ENCODE data around the gene RAB27A.

Gene RAB27A

DNA sequence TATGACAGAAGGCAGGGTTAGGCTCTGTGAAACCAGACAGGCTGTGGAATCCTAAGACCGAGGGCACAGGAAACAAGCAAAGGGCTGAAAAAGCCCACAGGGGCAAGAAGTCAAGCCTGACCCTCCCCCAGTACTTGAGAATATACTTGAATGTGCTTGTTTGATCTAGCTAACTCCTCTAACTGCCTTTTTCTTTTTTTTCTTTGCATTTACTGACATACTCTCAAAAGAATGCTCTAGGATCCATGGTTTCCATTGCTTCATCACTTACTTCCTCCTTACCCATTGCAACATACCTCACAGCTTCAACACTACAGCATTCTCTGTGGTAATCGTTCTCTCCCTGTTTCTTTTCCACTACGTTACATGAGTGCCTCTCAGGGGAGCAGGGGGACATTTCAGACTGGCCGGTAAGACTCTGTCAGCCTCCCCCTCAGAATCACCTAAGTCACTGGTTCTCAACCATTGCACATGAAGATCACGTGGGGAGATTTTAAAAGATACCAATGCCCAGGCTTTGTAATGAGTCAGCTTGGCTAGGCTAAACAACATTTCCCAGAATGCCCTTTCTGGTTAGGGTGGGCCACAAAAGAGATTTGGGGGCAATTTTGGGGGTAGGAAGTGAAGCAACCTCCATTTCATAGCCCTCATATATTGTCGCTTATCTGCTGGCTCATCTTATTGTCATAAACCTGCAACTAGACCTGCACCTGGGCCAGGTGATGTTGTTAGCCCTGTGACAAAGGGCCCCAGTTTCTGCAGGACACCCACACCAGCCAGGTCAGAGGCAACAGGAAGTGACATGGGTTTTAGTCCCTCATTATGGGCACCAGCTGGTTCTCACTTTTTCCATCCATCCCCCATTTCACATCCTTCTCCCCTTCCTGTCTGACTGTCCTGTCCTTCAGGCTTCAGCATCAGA, 68.3 kb downstream of the RAB27A start:
- peak; percentile 81 for DNase-seq

DNA sequence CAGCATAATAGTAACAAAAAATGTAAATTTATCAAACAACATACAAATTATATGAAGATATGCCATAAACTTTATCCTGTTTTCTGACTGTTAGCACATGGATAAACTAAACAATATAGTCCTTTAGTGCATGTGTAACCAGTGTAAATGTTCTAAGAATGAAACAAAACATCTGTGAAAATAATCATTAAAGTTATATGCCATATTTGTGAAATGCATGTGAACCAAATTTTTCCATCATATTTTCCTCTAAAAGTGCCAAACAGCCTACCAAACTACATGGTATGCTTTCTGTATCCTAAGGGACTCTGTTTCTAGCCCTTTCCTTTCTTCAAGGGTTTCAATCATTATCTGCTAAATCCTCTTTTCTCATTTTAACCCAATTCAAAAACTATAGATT, 69.0 kb downstream of the RAB27A start:
- no peak for DNase-seq

DNA sequence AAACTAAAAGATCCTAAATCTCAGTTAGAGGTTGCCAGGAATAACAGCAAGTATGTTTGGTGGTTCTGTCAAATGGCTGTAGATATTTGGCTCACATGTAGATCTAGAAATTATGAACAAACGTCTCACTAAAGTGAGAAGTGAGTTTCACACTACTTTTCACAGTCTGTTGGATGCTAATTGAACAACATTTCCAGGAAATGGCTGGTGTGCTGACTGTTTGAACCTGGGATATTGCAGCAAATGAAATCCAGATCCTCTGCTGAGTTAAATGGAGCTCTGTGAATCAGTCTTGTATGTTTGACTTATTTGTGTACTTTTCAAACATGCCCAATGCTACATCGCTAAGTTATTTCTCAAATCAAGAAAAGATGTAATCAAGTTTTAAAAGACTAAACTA, 71.6 kb downstream of the RAB27A start:
- DNase-seq: no peak

DNA sequence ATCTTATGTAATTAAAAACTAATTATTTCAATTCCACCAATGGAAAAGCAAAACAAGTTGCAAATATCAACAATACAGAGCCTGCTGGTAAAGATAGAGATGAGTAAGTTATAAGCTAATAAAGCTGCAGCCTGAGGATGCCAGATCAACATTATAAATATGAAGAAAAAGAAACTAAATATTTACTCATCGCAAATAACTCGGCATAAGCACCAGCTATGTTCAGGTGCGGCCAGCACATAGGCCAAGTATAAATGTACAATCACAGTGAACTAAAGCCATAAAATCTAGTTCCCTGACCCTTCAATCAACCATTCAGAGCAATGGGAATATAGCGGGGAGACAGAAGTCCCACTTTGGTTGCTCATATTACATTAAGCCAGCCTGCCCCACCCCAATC, 85.1 kb downstream of the RAB27A start:
- no peak for DNase-seq

DNA sequence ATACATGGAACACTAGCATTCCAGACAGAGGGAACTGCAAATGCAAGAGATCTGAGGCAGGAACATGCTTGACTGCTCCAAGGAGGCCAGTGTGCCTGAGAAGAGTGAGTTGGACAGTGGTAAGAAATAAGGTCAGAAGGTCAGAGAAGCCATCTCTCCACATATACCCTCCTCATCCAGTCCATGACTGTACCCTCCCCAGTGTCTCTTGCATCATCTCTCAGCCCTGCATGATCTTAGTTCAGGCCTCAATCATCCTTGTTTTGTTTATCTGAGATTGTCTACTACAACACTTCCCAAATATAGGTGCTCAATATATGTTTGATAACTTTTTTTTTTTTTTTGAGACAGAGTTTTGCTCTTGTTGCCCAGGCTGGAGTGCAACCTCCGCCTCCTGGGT, 87.4 kb downstream of the RAB27A start:
- DNase-seq: no peak

DNA sequence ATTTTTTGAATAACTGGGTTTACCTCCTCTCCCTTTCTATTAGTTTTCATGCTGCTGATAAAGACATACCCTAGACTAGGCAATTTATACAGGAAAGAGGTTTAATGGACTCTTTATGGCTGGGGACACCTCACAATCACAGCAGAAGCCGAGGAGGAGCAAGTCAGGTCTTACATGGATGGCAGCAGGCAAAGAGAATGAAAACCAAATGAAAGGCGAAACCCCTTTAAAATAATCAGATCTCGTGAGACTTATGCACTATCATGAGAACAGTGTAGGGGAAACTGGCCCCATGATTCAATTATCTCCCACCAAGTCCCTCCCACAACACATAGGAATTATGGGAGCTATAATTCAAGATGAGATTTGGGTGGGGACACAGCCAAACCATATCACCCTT, 90.9 kb downstream of the RAB27A start:
- DNase-seq: no peak

DNA sequence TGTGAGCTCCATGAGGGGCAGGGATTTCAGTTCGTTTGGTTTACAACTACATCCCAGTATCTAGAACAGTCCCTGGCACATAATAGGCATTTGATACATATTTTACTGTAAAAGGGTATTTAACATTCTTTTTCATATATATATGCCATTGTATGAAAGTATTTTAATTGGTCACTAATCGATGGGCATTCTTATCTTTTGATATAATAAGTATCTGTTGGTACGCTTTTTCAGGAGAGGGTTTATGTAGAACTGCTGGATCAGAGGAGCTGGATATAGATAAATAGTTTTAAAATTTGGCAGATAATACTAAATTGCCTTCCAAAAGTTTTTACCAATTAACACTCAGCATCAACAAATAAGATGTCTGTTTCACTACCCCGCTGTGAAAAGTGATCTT, 91.9 kb downstream of the RAB27A start:
- DNase-seq: no peak

DNA sequence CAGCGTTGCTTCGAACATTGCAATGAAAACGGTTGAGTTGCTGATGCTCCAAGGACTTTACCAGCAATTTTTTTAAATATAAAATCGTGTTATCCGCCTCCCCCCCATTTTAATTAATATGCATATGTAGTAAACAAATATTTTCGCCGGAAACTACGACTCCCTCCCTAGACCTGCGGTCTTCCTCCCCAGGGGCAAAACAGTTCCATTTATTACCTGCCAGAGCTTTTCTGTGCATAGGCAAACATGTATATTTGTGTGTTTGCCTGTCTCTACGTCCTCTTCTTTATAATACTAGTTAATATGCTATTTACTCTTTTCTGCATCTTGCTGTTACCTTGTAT, 92.3 kb downstream of the RAB27A start:
- peak; percentile 37 for DNase-seq

DNA sequence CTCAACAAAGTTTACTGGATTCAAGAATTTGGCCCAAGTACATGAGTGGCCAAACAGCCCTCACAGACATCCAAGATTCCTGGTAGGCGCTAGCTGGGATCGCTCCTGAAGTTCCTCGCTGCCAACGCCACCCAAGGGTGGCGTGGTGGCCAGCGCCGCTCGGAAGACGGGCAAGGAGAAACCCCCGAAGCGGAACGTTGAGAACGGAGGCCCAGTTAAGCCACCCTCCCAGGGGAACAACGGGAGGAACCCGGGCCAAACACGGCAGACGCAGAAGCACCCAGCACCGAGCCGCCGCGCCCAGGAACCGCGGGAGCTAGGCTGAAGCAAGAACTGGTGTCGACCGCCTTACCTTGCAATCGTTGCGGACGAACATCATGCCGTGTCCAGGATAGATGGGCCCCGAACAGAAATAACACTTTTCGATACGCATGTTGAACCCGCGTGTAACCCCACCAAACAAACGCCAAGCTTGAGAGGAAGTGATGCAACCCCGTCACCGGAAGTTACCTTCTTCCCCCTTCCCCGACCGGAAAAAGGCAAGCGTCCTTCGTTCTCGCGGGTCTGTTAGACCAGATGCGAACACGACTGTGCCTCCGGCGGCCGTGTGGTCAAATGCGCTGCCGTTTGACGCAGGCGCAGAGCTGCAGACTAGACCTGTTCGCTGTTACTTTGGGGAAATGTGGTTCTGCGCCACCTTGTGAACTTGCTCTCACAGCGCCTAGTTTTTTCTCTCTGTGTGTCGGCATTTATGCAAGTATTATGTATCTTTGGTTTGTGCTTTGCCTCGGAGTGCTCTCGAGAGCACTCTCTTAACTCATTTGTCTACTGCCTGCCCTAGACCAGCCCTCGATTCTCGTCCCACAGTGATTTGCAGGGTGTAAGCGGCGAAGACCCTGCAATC, 92.9 kb downstream of the RAB27A start, which contains the start of gene RSL24D1:
Gene RSL24D1 (minus strand): TSS at position 484 of the 904 bp plus-strand sequence. CDS start 51 bp downstream, at position 433.
- DNase-seq: peak; percentile 99

DNA sequence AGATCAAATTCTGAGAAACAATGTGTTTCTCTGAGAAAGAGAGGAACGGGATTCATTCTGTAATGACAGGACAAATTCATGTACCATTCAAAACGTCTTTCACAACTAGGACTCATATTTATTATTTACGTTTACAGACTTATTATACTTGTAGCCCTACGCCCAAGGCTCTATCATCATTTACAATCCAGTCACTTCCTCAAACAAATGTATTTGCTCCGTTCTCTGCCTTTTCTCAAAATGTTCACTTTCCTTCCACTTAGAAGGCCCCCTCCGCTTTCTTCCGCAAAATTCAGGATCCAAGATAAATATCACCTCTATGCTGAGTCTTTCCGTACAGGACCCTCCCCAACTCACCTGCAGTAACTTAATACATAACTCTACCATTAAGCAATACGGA, 93.6 kb downstream of the RAB27A start:
- DNase-seq: peak; percentile 46

DNA sequence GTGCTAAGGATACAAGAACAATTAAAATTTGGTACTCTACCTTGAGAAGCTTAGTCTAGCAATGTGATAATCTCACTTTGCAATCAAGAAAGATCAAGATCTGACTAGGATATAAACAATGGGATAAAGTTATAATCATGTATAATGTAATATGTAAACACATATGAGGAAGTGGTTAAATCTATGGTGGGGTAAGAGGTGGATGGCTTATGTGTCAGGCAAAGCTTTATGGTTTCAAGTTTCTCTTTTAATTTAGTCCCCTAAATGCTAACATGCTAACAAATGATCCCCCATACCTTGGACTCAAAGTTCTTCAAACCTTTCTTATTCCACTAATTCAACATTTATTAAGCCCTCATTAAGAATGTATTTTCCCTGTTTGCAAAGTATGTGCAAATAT, 95.4 kb downstream of the RAB27A start:
- peak; percentile 30 for DNase-seq

DNA sequence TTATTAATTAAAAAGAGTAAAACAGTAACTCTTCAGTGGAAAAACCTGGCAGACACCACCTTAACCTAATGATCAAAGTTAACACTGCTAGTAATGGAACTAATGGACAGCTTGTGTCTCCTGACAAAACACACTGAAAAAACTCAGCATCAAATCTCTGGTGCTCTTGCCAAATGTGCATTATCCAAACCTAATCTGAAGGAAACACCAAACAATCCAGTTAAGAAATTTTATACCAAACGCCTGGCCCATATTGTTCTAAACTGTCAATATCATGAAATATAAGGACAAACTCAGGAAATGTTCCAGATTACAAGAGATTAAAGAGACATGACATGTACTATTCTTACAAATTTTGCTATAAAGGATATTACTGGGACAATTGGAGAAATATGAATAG, 103.3 kb downstream of the RAB27A start:
- no peak for DNase-seq

DNA sequence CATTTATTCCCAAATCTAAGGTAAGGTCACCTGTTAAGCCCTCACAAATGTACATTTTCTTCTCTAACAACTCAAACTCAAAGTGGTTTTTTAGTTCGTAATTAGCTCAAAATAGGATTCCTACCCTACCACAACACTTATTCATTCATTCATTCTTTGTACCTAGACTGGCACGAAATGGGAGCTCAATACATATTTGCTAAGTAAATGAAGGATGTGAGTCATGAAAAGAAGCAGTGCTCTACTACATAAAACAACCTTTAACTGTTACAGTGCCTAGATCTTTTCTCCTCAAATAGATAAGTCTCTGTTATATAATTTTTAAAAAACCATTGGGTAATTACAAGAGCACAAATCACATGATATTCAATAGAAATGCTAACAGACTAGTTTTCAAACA, 105.9 kb downstream of the RAB27A start:
- no peak for DNase-seq

DNA sequence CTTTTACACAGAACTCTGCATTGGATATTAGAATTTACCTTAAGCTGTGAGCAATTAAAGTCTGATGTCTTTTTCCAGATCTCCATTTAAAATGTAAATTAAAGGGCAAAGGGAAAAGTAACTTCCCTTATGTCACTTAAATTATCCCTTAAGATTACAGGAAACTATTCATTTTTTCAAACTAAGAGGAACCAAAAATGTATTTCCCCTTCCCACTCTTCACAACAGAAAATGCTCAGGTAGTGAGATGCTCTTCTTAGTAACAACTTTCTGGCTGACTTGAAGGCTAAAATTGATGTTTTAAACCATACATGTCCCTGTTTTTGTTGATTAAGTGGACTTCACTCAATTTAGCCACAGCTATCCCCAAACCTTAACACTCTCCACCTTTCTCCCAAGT, 110.5 kb downstream of the RAB27A start:
- no peak for DNase-seq

DNA sequence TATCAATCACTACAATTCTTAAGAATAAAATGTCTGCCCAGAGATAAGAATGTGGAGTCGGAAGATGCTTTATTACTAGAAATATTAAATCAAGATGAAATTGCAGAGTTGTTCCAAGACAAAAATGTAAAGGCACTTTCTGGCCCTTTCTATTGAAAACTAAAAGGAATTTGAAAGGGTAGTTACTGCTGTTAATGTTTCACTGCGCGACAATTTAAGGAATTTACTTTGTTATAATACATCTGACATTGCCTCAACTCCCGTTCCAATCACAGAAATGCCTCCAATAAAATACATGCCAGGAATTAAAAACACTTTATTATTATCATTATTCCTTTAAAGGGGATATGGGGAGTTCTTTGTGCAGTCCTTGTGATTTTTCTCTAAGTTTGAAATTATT, 119.3 kb downstream of the RAB27A start:
- no peak for DNase-seq

DNA sequence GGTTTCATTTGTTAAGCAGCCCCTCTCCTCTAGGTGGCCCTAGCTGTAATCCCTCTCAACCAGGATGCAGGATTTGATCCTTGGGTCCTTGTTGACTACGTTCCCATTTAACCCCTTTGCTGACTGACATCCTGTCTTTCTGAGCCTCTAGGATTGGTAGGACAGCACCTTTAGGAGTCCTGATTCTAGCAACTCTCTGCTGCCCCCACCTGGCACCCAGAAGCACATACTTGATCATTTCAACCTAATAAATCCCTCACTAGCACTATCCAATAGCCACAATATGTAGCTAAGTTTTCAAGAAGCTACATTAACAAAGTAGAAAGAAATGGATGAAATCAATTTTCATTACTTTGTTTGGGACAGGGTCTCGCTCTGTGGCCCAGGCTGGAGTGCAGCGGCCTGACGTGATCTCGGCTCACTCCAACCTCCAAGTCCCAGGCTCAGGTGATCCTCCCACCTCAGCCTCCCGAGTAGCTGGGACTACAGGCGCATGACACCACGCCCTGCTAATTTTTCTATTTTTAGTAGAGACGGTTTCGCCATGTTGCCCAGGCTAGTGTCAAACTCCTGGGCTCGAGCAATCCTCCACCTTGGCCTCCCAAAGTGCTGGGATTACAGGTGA, 121.2 kb downstream of the RAB27A start:
- peak; percentile 86 for DNase-seq

DNA sequence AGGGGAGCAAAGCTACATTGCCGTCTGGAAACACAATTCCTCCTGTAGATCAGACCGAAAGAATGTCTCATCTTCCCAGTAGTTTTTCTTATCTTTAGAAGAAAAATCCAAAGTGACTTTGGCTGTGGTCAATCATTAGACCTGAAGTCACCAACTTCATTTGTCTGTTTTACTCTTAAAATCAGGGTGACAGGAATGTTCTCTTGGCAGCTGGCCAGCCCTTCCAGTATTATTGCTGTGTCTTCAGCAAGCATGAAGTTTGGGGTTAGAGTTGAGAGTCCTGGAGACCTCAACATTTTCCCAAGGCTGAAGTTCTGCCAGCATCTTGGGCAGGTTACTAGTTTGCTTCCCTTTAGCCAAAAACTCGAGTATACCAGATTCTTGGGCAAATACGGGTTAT, 125.3 kb downstream of the RAB27A start:
- no peak for DNase-seq

All from hematopoietic multipotent progenitor cell treated with erythropoietin and hydrocortisone succinate and interleukin-3 and kit ligand, for 6 days (in vitro differentiated cells).